ENCODE data around the gene WAC. TPM values are rescaled to one million over a fixed set of nuclear protein-coding genes. Genes with fewer than 3 reads are reported as not detected.

The WAC gene
- total RNA-seq, 2 donors from 2014 or later = 78.3 to 135 TPM

GRCh38 chr10:28633750-28634149, 100.8 kb downstream of the WAC start:
- no peak overlapping the region for H3K9ac ChIP-seq (ENCODE audit: low read depth in 2 of 2, low read length in 2 of 2)
- no peak for TF ChIP-seq CTCF (IDR thresholded peaks at IDR 0.05)
- no peak overlapping the region for H3K4me3 ChIP-seq
- no peaks in the 10 kb centered on the region for H3K27me3 ChIP-seq
- no peaks in the 10 kb centered on the region for H3K36me3 ChIP-seq
- H3K27ac ChIP-seq = no peak overlapping the region
- intact Hi-C loops (cut with DNase I) = no loop called here
- DNase-seq = no peak
- no peaks in the 10 kb centered on the region for H3K4me1 ChIP-seq
- no peaks in the 10 kb centered on the region for H3K9me3 ChIP-seq

GRCh38 chr10:28637346-28637745, 104.4 kb downstream of the WAC start:
- Histone ChIP-seq H3K4me3 (no peak overlapping the region), H3K27ac (no peak overlapping the region), H3K9ac (ENCODE audit: low read depth in 2 of 2, low read length in 2 of 2) (no peak overlapping the region), H3K9me3 (no peaks in the 10 kb centered on the region), H3K36me3 (no peaks in the 10 kb centered on the region), H3K4me1 (no peaks in the 10 kb centered on the region), H3K27me3 (no peaks in the 10 kb centered on the region)
- DNase-seq = no peak
- TF ChIP-seq CTCF (IDR thresholded peaks at IDR 0.05) = no peak
- intact Hi-C loops (cut with DNase I) = no loop called here

- DNase-seq = no peak
- no peaks in the 10 kb centered on the region for H3K27me3 ChIP-seq
- H3K9me3 ChIP-seq = no peaks in the 10 kb centered on the region
- H3K27ac ChIP-seq = no peak overlapping the region
- no peak for TF ChIP-seq CTCF (IDR thresholded peaks at IDR 0.05)
- no peak overlapping the region for H3K4me3 ChIP-seq
- intact Hi-C loops (cut with DNase I) = no loop called here
- H3K4me1 ChIP-seq = no peaks in the 10 kb centered on the region
- H3K36me3 ChIP-seq = no peaks in the 10 kb centered on the region
- no peak overlapping the region for H3K9ac ChIP-seq (ENCODE audit: low read depth in 2 of 2, low read length in 2 of 2)
These were observed 105.5 kb downstream of the WAC start for GRCh38 chr10:28638392-28638791.

- no peak for TF ChIP-seq CTCF (IDR thresholded peaks at IDR 0.05)
These were observed 107.6 kb downstream of the WAC start for GRCh38 chr10:28640551-28640950.

GRCh38 chr10:28644647-28645046, 111.7 kb downstream of the WAC start:
- Histone ChIP-seq H3K9ac (ENCODE audit: low read depth in 2 of 2, low read length in 2 of 2) (no peak overlapping the region), H3K9me3 (no peaks in the 10 kb centered on the region), H3K27ac (no peak overlapping the region), H3K27me3 (no peaks in the 10 kb centered on the region), H3K4me1 (no peaks in the 10 kb centered on the region), H3K4me3 (no peak overlapping the region), H3K36me3 (no peaks in the 10 kb centered on the region)
- no peak for DNase-seq
- TF ChIP-seq CTCF (IDR thresholded peaks at IDR 0.05) = no peak
- intact Hi-C loops (cut with DNase I) = no loop called here

More at GRCh38 chr10:28640551-28640950, 107.6 kb downstream of the WAC start:
- no peaks in the 10 kb centered on the region for H3K36me3 ChIP-seq
- intact Hi-C loops (cut with DNase I) = no loop called here
- no peaks in the 10 kb centered on the region for H3K9me3 ChIP-seq
- H3K4me1 ChIP-seq = no peaks in the 10 kb centered on the region
- H3K4me3 ChIP-seq = no peak overlapping the region
- H3K27ac ChIP-seq = no peak overlapping the region
- no peaks in the 10 kb centered on the region for H3K27me3 ChIP-seq
- H3K9ac ChIP-seq (ENCODE audit: low read depth in 2 of 2, low read length in 2 of 2) = no peak overlapping the region
- no peak for DNase-seq

GRCh38 chr10:28652106-28652505, 119.2 kb downstream of the WAC start:
- no peaks in the 10 kb centered on the region for H3K4me1 ChIP-seq
- H3K27me3 ChIP-seq = no peaks in the 10 kb centered on the region
- no peak for DNase-seq
- H3K9ac ChIP-seq (ENCODE audit: low read depth in 2 of 2, low read length in 2 of 2) = no peak overlapping the region
- H3K27ac ChIP-seq = no peak overlapping the region
- H3K9me3 ChIP-seq = no peaks in the 10 kb centered on the region
- H3K36me3 ChIP-seq = no peaks in the 10 kb centered on the region
- intact Hi-C loops (cut with DNase I) = no loop called here
- H3K4me3 ChIP-seq = no peak overlapping the region
- TF ChIP-seq CTCF (IDR thresholded peaks at IDR 0.05) = no peak
